GM18951 (cell line): ENCODE measurements around the gene IFI16.
A peak's percentile ranks its signal among the peaks of the same experiment; 100 is the strongest.

Source experiments
- POLR2A ChIP-seq: IDR thresholded peaks from 4 replicates; pipeline ENCODE4 v1.6.1; 2011; ENCODE audit warnings: mild to moderate bottlenecking; ENCODE audit not compliant: insufficient read length, insufficient read depth; ENCODE audit errors: extremely low read depth
- in situ Hi-C: fragments of 300-500 bp; cut with MboI; formaldehyde crosslinking; loops from one replicate; pipeline ENCODE4 v1.12.0; 2022; ENCODE audit warnings: low sequenced_read_pairs, mixed read lengths, inconsistent platforms; ENCODE audit not compliant: unreplicated experiment

The IFI16 gene

GRCh38 chr1:159009704-159010361, at the start of gene IFI16:
IFI16 (plus strand) TSS chr1:159009907; CDS start chr1:159014681, 4,774 bp downstream.
- TF ChIP-seq POLR2A: peak; percentile 62
- in situ Hi-C loops: no loop called here

- in situ Hi-C loops: no loop called here
- no peak for TF ChIP-seq POLR2A
These were observed 48.5 kb upstream of the IFI16 start for GRCh38 chr1:158961178-158961577.

GRCh38 chr1:158962983-158963382, 46.7 kb upstream of the IFI16 start:
- in situ Hi-C loops: no loop called here
- no peak for TF ChIP-seq POLR2A

GRCh38 chr1:158969166-158969565, 40.5 kb upstream of the IFI16 start:
- no peak for TF ChIP-seq POLR2A
- in situ Hi-C loops: no loop called here

GRCh38 chr1:158969855-158970254, 39.9 kb upstream of the IFI16 start:
- in situ Hi-C loops: no loop called here
- TF ChIP-seq POLR2A: no peak

- in situ Hi-C loops: no loop called here
These were observed 36.9 kb upstream of the IFI16 start for GRCh38 chr1:158972841-158973240.

GRCh38 chr1:158976219-158976618, 33.5 kb upstream of the IFI16 start:
- TF ChIP-seq POLR2A: no peak

More at GRCh38 chr1:158972841-158973240, 36.9 kb upstream of the IFI16 start:
- no peak for TF ChIP-seq POLR2A

GRCh38 chr1:158978730-158979129, 31.0 kb upstream of the IFI16 start:
- no peak for TF ChIP-seq POLR2A
- in situ Hi-C loops: loop anchor here (25.0 kb wide), 1 partner anchor 466 kb away; no protein-coding TSS in a partner anchor

More at GRCh38 chr1:158976219-158976618, 33.5 kb upstream of the IFI16 start:
- in situ Hi-C loops: loop anchor here (25.0 kb wide), 1 partner anchor 464 kb away; no protein-coding TSS in a partner anchor

GRCh38 chr1:158979229-158979628, 30.5 kb upstream of the IFI16 start:
- no peak for TF ChIP-seq POLR2A
- in situ Hi-C loops: loop anchor here (25.0 kb wide), 1 partner anchor 467 kb away; no protein-coding TSS in a partner anchor

- in situ Hi-C loops: loop anchor here (25.0 kb wide), 1 partner anchor 471 kb away; no protein-coding TSS in a partner anchor
- TF ChIP-seq POLR2A: no peak
These were observed 26.5 kb upstream of the IFI16 start for GRCh38 chr1:158983235-158983634.

GRCh38 chr1:158984386-158984785, 25.3 kb upstream of the IFI16 start:
- no peak for TF ChIP-seq POLR2A
- in situ Hi-C loops: loop anchor here (25.0 kb wide), 1 partner anchor 472 kb away; no protein-coding TSS in a partner anchor

- TF ChIP-seq POLR2A: no peak
- in situ Hi-C loops: loop anchor here (25.0 kb wide), 1 partner anchor 477 kb away; no protein-coding TSS in a partner anchor
These were observed 20.3 kb upstream of the IFI16 start for GRCh38 chr1:158989424-158989823.

- in situ Hi-C loops: loop anchor here (25.0 kb wide), 1 partner anchor 481 kb away; no protein-coding TSS in a partner anchor
These were observed 16.9 kb upstream of the IFI16 start for GRCh38 chr1:158992787-158993312.

GRCh38 chr1:158996998-158997397, 12.7 kb upstream of the IFI16 start:
- in situ Hi-C loops: loop anchor here (25.0 kb wide), 1 partner anchor 485 kb away; no protein-coding TSS in a partner anchor
- TF ChIP-seq POLR2A: no peak

More at GRCh38 chr1:158992787-158993312, 16.9 kb upstream of the IFI16 start:
- no peak for TF ChIP-seq POLR2A
